Sigmoid colon (tissue), 7 donors: ENCODE measurements around the gene NCKAP5. TPM values are rescaled to one million over a fixed set of nuclear protein-coding genes. Genes with fewer than 3 reads are reported as not detected.

Experiments
- DNase-seq: peaks from one replicate; pipeline ENCODE4 v3.0.0-alpha.2; 2019
- H3K27ac ChIP-seq, 4 donors: fragments of 200-600 bp; sonication (generic); one replicate each; pipeline ENCODE4 v1.5.1; 2016 to 2019; ENCODE audit warnings: mild to moderate bottlenecking in 1 of 4
- H3K27me3 ChIP-seq, 3 donors: fragments of 200-600 bp; sonication (generic); one replicate each; pipeline ENCODE4 v1.5.1; 2019; ENCODE audit warnings: mild to moderate bottlenecking in 1 of 3
- H3K36me3 ChIP-seq, 4 donors: fragments of 200-600 bp; sonication (generic); one replicate each; pipeline ENCODE4 v1.5.1; 2016 to 2019
- H3K4me1 ChIP-seq, 4 donors: fragments of 200-600 bp; sonication (generic); one replicate each; pipeline ENCODE4 v1.5.1; 2017 to 2019
- H3K4me3 ChIP-seq, 4 donors: fragments of 200-600 bp; sonication (generic); one replicate each; pipeline ENCODE4 v1.5.1; 2017 to 2019; ENCODE audit warnings: mild to moderate bottlenecking in 2 of 4, moderate library complexity in 1 of 4
- H3K9me3 ChIP-seq, 4 donors: fragments of 200-600 bp in 3 of 4; sonication (generic) in 3 of 4; one replicate each; pipeline versions ENCODE4 v1.5.1 to v1.6.1; 2013 to 2019
- EP300 ChIP-seq, 4 donors: sonication (generic); formaldehyde crosslinking; IDR thresholded peaks; one replicate each; pipeline ENCODE4 v1.6.1; 2017; ENCODE audit warnings: antibody characterized with exemption in 4 of 4
- POLR2A ChIP-seq, 2 donors: fragments of 450-650 bp; IDR thresholded peaks; one replicate each; pipeline ENCODE4 v1.6.1; 2016; ENCODE audit warnings: antibody characterized with exemption in 2 of 2, mild to moderate bottlenecking in 2 of 2, moderate library complexity in 2 of 2
- POLR2AphosphoS5 ChIP-seq, 4 donors: sonication (generic); formaldehyde crosslinking; IDR thresholded peaks; one replicate each; pipeline ENCODE4 v1.6.1; 2017; ENCODE audit warnings: antibody characterized with exemption in 4 of 4
- WGBS, 2 donors: extraction: QIAGEN DNeasy Blood & Tissue Kit; methylation state at CpG; one replicate each; pipeline ENCODE4 v1.1.7; 2013; 5-methylcytosine and 5-hydroxymethylcytosine counted together
- intact Hi-C: fragments of 100-400 bp; cut with DNase I; formaldehyde crosslinking; loops from one replicate; pipeline ENCODE4 v1.15.1; 2023
- polyA plus RNA-seq, 3 donors: library from polyadenylated mRNA; stranded (reverse); fragments of 200-250 nt; gene quantifications; one replicate each; pipeline ENCODE4 v1.2.3, GENCODE V29; 2013
- total RNA-seq, 4 donors: library from RNA; depleted of rRNA; stranded (reverse); fragments of >200 nt; gene quantifications; one replicate each; pipeline ENCODE4 v1.1.0, GENCODE V29; 2016
- TF ChIP-seq, protein P1 (sequence below), 4 experiments: fragments of 450-650 bp in 3 of 4; fragments of 200-600 bp in 1 of 4; IDR thresholded peaks; one replicate each; pipeline ENCODE4 v1.5.1; 2016 to 2019; ENCODE audit warnings: antibody characterized with exemption in 4 of 4, mild to moderate bottlenecking in 3 of 4, moderate library complexity in 2 of 4
- donor health status: healthy with polysubstance abuse.
- donor health status: Bipolar disorder and iron deficiency.
- donor health status: healthy.

The NCKAP5 gene
- total and polyA plus RNA-seq, 7 donors = under 0.01 to 3.7 (median 0.60) TPM

DNA sequence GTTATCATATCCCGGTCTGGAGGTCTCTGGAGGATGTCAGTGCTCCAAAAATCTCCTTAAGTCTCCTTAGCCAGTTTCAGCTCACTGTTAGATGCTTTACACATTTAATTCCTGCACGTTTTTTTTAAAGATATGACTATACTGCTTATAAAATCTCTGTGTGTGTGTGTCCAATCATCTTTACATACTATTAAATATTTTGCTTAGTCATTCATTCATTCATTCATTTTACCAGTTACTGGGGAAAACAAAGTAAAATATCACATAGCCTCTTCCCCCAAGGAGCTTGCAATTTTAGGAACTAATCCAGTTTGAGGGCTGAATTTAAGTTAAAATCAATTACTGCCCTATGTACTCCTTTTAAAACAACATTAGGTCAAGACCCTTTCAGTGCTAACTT lies 605.1 kb downstream of the NCKAP5 start:
- Histone ChIP-seq H3K36me3 (no peaks in the 10 kb centered on the region), H3K4me3 (no peak overlapping the region), H3K9me3 (no peaks in the 10 kb centered on the region), H3K27me3 (no peaks in the 10 kb centered on the region), H3K27ac (no peak overlapping the region), H3K4me1 (no peaks in the 10 kb centered on the region)
- intact Hi-C loops = no loop called here
- DNase-seq = no peak
- WGBS, 2 donors = 66 to 69% methylated on average over 2 of the region's 2 CpGs
- TF ChIP-seq, protein P1, sequence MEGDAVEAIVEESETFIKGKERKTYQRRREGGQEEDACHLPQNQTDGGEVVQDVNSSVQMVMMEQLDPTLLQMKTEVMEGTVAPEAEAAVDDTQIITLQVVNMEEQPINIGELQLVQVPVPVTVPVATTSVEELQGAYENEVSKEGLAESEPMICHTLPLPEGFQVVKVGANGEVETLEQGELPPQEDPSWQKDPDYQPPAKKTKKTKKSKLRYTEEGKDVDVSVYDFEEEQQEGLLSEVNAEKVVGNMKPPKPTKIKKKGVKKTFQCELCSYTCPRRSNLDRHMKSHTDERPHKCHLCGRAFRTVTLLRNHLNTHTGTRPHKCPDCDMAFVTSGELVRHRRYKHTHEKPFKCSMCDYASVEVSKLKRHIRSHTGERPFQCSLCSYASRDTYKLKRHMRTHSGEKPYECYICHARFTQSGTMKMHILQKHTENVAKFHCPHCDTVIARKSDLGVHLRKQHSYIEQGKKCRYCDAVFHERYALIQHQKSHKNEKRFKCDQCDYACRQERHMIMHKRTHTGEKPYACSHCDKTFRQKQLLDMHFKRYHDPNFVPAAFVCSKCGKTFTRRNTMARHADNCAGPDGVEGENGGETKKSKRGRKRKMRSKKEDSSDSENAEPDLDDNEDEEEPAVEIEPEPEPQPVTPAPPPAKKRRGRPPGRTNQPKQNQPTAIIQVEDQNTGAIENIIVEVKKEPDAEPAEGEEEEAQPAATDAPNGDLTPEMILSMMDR (IDR thresholded peaks at IDR 0.05) = no peak
- TF ChIP-seq POLR2A (IDR thresholded peaks at IDR 0.05) (no peak), POLR2AphosphoS5 (IDR thresholded peaks at IDR 0.05) (no peak), EP300 (IDR thresholded peaks at IDR 0.05) (no peak)

DNA sequence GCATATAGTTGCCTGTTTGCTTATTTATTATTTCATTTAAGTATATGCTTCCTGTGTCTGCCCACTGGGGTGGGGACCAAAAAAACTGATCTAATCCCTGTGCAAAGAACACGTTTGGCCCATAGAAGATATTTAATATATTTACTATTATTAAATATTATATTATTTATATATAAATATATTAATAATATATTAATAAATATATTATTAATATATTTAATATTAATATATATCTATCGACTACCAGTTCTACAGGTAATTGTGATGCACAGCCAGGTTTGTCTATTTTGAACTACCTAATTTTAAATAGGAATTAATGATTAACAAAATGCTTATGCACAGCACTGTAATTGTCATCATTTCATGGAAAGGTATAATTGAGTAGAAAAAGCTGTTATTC lies 609.4 kb downstream of the NCKAP5 start:
- H3K27ac ChIP-seq = no peak overlapping the region
- intact Hi-C loops = no loop called here
- no peaks in the 10 kb centered on the region for H3K27me3 ChIP-seq
- no peak for DNase-seq
- TF ChIP-seq POLR2AphosphoS5 (IDR thresholded peaks at IDR 0.05) (no peak), EP300 (IDR thresholded peaks at IDR 0.05) (no peak)
- no peak overlapping the region for H3K4me3 ChIP-seq
- 82 to 83% methylated on average over 2 of the region's 2 CpGs for WGBS, 2 donors
- H3K9me3 ChIP-seq = no peaks in the 10 kb centered on the region
- no peaks in the 10 kb centered on the region for H3K4me1 ChIP-seq
- H3K36me3 ChIP-seq = no peaks in the 10 kb centered on the region

DNA sequence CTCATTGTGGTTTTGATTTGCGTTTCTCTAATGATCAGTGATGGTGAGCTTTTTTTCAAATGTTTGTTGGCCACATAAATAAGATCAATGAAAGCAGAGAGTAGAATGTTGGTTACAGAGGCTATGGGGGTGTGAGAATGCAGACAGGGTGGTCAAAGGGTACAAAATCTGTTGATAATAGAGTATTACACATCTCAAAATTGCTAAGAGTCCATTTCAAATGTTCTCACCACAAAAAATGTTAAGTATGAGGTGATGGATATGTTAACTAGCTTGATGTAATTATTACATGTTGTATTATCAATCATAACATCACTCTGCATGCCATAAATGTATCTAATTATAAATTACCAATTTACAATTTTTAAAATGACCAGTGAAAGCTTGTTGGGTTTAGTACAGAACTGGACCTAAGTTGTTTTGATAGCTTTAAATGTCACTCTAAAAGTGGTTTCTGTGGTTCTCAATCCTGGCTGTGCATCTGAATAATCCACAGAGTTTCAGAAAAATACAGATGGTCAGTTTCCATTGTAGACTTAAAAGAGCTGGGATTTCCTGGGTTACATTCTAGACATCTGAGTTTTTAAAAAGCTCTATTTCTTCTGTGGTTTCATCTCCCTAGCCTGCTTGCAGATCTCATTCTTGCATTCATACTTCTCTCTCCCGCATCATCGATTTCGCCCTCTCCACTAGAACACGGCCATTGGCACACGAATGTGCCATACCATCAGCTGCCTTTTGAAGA lies 612.2 kb downstream of the NCKAP5 start:
- Histone ChIP-seq H3K9me3 (no peaks in the 10 kb centered on the region), H3K27ac (no peak overlapping the region), H3K36me3 (no peaks in the 10 kb centered on the region), H3K27me3 (no peaks in the 10 kb centered on the region), H3K4me3 (no peak overlapping the region), H3K4me1 (no peaks in the 10 kb centered on the region)
- TF ChIP-seq POLR2A (IDR thresholded peaks at IDR 0.05) = no peak
- WGBS, 2 donors = 88% methylated on average over 6 of the region's 6 CpGs
- intact Hi-C loops = no loop called here
- DNase-seq = no peak

DNA sequence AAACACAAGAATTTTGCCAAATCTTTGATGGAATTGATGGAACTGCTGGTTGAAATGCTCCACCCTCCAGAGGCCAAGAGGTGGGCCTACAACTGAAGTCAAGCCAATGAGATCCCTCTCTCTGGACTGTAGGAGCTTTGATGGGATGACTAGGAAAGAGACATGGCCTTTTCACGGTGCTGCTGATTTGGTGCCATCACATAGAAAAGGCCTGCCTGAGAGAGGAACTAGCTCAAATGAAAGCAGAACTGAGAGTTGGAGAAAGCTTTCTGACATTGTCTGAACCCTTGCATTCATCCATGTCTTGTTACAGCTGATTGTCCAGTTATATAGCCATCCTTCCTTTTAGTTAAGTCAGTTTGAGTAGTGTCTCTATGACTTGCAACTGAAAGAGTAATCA lies 614.5 kb downstream of the NCKAP5 start:
- Histone ChIP-seq H3K36me3 (no peaks in the 10 kb centered on the region), H3K27me3 (no peaks in the 10 kb centered on the region), H3K27ac (no peak overlapping the region), H3K4me3 (no peak overlapping the region), H3K4me1 (no peaks in the 10 kb centered on the region), H3K9me3 (no peaks in the 10 kb centered on the region)
- TF ChIP-seq, protein P1 (IDR thresholded peaks at IDR 0.05) = no peak
- no peak for DNase-seq
- intact Hi-C loops = no loop called here
- 74 to 88% methylated on average over 1 of the region's 1 CpG for WGBS, 2 donors

DNA sequence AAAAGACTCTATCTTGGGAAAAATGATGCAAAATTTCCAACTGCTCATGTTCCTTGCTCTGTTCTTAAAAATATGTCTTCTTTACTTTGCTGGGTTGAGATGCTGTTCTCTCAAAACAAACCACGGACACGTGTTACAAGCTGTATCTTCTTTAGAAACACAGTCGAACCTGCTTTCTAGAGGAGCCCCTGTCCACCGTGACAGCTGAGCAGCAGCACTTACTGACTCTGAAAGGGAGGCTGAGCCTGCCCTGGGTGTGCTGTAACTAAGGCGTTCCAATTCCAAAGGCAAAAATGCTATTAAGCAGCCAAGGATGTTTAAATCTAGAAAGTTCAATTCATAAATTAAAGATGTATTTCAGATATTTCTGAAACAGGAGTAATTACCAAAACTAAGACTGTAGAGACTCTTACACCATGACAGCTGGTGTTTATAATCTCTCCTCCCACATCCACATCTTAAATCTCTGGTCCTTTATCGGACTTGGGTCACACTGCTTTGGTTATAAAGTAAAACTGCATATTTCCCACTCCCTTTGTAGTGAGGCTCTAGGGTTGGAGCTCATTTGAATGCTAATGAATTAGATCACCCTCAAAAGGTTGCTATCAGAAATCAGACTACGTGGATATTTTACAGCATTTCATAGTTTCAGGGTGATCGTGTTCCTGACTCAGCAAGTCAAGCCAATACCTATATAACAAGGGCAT lies 617.1 kb downstream of the NCKAP5 start:
- DNase-seq = no peak
- Histone ChIP-seq H3K36me3 (no peaks in the 10 kb centered on the region), H3K9me3 (no peaks in the 10 kb centered on the region), H3K27ac (no peak overlapping the region), H3K4me1 (no peaks in the 10 kb centered on the region), H3K27me3 (no peaks in the 10 kb centered on the region), H3K4me3 (no peak overlapping the region)
- TF ChIP-seq POLR2A (IDR thresholded peaks at IDR 0.05) (no peak), EP300 (IDR thresholded peaks at IDR 0.05) (no peak), POLR2AphosphoS5 (IDR thresholded peaks at IDR 0.05) (no peak)
- TF ChIP-seq, protein P1 (IDR thresholded peaks at IDR 0.05) = no peak
- WGBS, 2 donors = 72 to 83% methylated on average over 8 of the region's 8 CpGs
- intact Hi-C loops = no loop called here
